Epithelial cell of esophagus (primary cell): ENCODE data around the gene TSPAN18.

Experiments
- DNase-seq: peaks from one replicate; pipeline ENCODE4 v3.0.0; 2010; ENCODE audit warnings: low read depth
- H3K4me3 ChIP-seq: 2 replicates; pipeline ENCODE4 v1.5.1; 2011; ENCODE audit warnings: mild to moderate bottlenecking, low read length, control low read depth
- TF ChIP-seq, protein P1 (sequence below): IDR thresholded peaks from 2 replicates; pipeline ENCODE4 v1.5.1; 2011; ENCODE audit warnings: low read depth, mild to moderate bottlenecking, low read length, control low read depth, inconsistent platforms; ENCODE audit not compliant: insufficient read depth; ENCODE audit errors: missing control alignments

TSPAN18 gene

DNA sequence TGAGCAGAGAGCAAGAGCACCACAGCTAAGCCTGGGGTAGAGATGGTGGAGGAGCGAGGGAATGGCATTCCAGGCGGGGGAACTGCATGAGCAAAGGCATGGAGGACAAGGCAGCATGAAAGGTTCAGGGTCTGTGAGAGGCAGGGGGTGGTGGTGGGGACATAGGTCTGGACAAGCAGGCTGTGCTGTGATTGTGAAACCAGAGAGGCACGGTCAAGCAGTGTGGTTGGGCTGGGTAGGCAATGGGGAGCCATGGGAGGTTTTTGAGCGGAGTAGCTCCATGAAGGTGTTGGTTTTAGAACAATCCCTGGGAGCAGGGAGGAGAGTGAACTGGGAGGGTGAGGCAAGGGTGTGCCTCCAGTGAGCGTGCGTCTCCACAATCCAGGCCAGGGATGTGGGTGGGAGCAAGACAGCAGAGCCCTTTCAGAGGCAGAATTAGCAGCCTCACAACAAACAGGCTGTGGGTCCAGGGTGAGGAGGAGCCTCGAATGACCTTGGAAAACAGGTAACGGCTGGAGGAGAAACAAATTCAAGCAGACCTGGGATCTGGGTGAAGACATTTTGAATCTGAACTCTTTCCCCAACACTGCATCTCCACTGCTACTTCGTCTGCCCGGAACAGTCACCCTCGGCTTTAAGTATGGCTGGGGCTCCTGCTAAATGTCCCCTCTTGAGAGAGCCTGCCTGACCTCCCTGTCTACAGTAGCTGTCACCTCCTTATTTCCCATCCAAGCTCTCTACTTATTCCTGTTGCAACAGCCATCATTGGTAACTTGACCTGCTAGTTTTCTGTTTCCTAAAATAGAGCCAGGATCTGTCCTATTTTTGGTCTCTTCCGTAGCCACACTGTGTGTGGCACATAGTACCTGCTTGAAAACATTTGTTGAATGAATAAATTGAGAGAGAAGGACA is 27.0 kb upstream of the TSPAN18 start:
- no peak for DNase-seq
- TF ChIP-seq, protein P1, sequence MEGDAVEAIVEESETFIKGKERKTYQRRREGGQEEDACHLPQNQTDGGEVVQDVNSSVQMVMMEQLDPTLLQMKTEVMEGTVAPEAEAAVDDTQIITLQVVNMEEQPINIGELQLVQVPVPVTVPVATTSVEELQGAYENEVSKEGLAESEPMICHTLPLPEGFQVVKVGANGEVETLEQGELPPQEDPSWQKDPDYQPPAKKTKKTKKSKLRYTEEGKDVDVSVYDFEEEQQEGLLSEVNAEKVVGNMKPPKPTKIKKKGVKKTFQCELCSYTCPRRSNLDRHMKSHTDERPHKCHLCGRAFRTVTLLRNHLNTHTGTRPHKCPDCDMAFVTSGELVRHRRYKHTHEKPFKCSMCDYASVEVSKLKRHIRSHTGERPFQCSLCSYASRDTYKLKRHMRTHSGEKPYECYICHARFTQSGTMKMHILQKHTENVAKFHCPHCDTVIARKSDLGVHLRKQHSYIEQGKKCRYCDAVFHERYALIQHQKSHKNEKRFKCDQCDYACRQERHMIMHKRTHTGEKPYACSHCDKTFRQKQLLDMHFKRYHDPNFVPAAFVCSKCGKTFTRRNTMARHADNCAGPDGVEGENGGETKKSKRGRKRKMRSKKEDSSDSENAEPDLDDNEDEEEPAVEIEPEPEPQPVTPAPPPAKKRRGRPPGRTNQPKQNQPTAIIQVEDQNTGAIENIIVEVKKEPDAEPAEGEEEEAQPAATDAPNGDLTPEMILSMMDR = no peak
- no peak overlapping the region for H3K4me3 ChIP-seq

- DNase-seq = no peak
- TF ChIP-seq, protein P1 = no peak
- H3K4me3 ChIP-seq = no peak overlapping the region
These were observed 25.5 kb upstream of the TSPAN18 start for GRCh38 chr11:44701276-44701675.

GRCh38 chr11:44702889-44703288 is 23.9 kb upstream of the TSPAN18 start:
- TF ChIP-seq, protein P1 = no peak
- DNase-seq = no peak
- H3K4me3 ChIP-seq = no peak overlapping the region

- TF ChIP-seq, protein P1 = no peak
These were observed 19.7 kb upstream of the TSPAN18 start for GRCh38 chr11:44707094-44707493.

DNA sequence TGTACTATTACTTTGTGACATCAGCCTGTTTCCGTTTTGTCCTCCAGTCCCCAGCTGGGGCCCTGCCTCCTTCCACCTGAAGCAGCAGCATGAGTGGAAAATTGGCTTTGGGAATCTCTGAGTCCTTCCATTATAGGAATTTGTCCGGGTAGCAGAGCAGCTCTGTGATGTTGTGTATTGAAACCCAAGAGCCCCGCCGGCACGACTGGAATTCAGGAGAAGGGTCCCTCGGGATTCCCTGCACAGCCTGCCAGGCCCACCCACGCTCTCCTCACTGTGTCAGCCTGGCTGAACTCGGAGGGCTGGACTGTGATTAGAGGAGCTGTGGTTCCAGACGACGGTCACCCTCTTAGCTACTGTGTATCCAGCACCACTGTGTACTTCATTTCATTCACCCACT is 18.8 kb upstream of the TSPAN18 start:
- no peak for DNase-seq
- H3K4me3 ChIP-seq = no peak overlapping the region
- TF ChIP-seq, protein P1 = no peak

More at GRCh38 chr11:44707094-44707493, 19.7 kb upstream of the TSPAN18 start:
- no peak for DNase-seq
- H3K4me3 ChIP-seq = no peak overlapping the region

- DNase-seq = no peak
- H3K4me3 ChIP-seq = no peak overlapping the region
- TF ChIP-seq, protein P1 = no peak
These were observed 18.1 kb upstream of the TSPAN18 start for GRCh38 chr11:44708523-44709280.
